Adipocyte (in vitro differentiated cells): Measurements from ENCODE around the gene DHX9.
"Not testable (repeated sequence)": the region's sequence is repeated elsewhere in the genome, so short reads cannot be mapped to it uniquely, and the experiment has no call there.

Experiments
- DNase-seq: peaks from one replicate; pipeline ENCODE4 v3.0.0-alpha.2; 2015; ENCODE audit warnings: low read depth
- H3K27me3 ChIP-seq: replicated peaks from 2 replicates; pipeline ENCODE4 v1.7.0; 2013; ENCODE audit warnings: mild to moderate bottlenecking, low read length, moderate library complexity; ENCODE audit not compliant: control insufficient read depth, insufficient read depth
- H3K36me3 ChIP-seq: 2 replicates; pipeline ENCODE4 v1.7.0; 2013; ENCODE audit warnings: low read length, mild to moderate bottlenecking, moderate library complexity; ENCODE audit not compliant: control insufficient read depth, insufficient read depth, severe bottlenecking
- H3K4me1 ChIP-seq: 2 replicates; pipeline ENCODE4 v1.7.0; 2013; ENCODE audit warnings: mild to moderate bottlenecking, low read length, moderate library complexity; ENCODE audit not compliant: control insufficient read depth, insufficient read depth
- H3K4me3 ChIP-seq: 2 replicates; pipeline ENCODE4 v1.7.0; 2013; ENCODE audit warnings: mild to moderate bottlenecking, low read length, moderate library complexity
- H3K9ac ChIP-seq: 2 replicates; pipeline ENCODE4 v1.7.0; 2013; ENCODE audit warnings: mild to moderate bottlenecking, low read length, moderate library complexity
- H3K9me3 ChIP-seq: 2 replicates; pipeline ENCODE4 v1.7.0; 2013; ENCODE audit warnings: mild to moderate bottlenecking, low read length, moderate library complexity; ENCODE audit not compliant: control insufficient read depth

The DHX9 gene

GRCh38 chr1:182890927-182891610 is 51.9 kb downstream of the DHX9 start:
- no peak for DNase-seq
- Histone ChIP-seq H3K4me3 (no peak overlapping the region), H3K4me1 (peaks cover 11% of the 10 kb centered on the region), H3K9ac (no peak overlapping the region), H3K9me3 (peaks cover 7% of the 10 kb centered on the region), H3K27me3 (no peaks in the 10 kb centered on the region), H3K36me3 (peaks cover 34% of the 10 kb centered on the region)

GRCh38 chr1:182897696-182898095 is 58.5 kb downstream of the DHX9 start:
- H3K36me3 ChIP-seq = no peaks in the 10 kb centered on the region
- H3K27me3 ChIP-seq = no peaks in the 10 kb centered on the region
- no peak overlapping the region for H3K4me3 ChIP-seq
- DNase-seq = no peak
- H3K9ac ChIP-seq = no peak overlapping the region
- peaks cover 7% of the 10 kb centered on the region for H3K9me3 ChIP-seq
- no peaks in the 10 kb centered on the region for H3K4me1 ChIP-seq

- H3K27me3 ChIP-seq, DNase-seq, H3K36me3 ChIP-seq, H3K4me3 ChIP-seq, H3K4me1 ChIP-seq, H3K9ac ChIP-seq, H3K9me3 ChIP-seq: not testable (repeated sequence)
These were observed 62.8 kb downstream of the DHX9 start for GRCh38 chr1:182901946-182902345.

GRCh38 chr1:182905321-182905720 is 66.2 kb downstream of the DHX9 start:
- Histone ChIP-seq H3K9me3 (no peaks in the 10 kb centered on the region), H3K4me1 (no peaks in the 10 kb centered on the region), H3K9ac (no peak overlapping the region), H3K27me3 (no peaks in the 10 kb centered on the region), H3K4me3 (no peak overlapping the region), H3K36me3 (no peaks in the 10 kb centered on the region)
- DNase-seq = no peak

GRCh38 chr1:182909578-182909977 is 70.4 kb downstream of the DHX9 start:
- no peak overlapping the region for H3K9ac ChIP-seq
- H3K27me3 ChIP-seq = no peaks in the 10 kb centered on the region
- no peaks in the 10 kb centered on the region for H3K36me3 ChIP-seq
- no peak for DNase-seq
- no peak overlapping the region for H3K4me3 ChIP-seq
- H3K9me3 ChIP-seq = peaks cover 5% of the 10 kb centered on the region
- H3K4me1 ChIP-seq = no peaks in the 10 kb centered on the region

GRCh38 chr1:182910143-182910542 is 71.0 kb downstream of the DHX9 start:
- Histone ChIP-seq H3K4me3 (no peak overlapping the region), H3K36me3 (no peaks in the 10 kb centered on the region), H3K9me3 (peaks cover 5% of the 10 kb centered on the region), H3K9ac (no peak overlapping the region), H3K27me3 (no peaks in the 10 kb centered on the region), H3K4me1 (no peaks in the 10 kb centered on the region)
- DNase-seq = no peak

- H3K36me3 ChIP-seq = no peaks in the 10 kb centered on the region
- H3K9me3 ChIP-seq = peaks cover 7% of the 10 kb centered on the region
- no peaks in the 10 kb centered on the region for H3K4me1 ChIP-seq
- no peak overlapping the region for H3K9ac ChIP-seq
- no peak for DNase-seq
- no peaks in the 10 kb centered on the region for H3K27me3 ChIP-seq
- H3K4me3 ChIP-seq = no peak overlapping the region
These were observed 74.3 kb downstream of the DHX9 start for GRCh38 chr1:182913401-182913800.

- no peaks in the 10 kb centered on the region for H3K27me3 ChIP-seq
These were observed 78.2 kb downstream of the DHX9 start for GRCh38 chr1:182917378-182917777.

GRCh38 chr1:182925661-182926060 is 86.5 kb downstream of the DHX9 start:
- no peaks in the 10 kb centered on the region for H3K9me3 ChIP-seq
- no peaks in the 10 kb centered on the region for H3K36me3 ChIP-seq
- no peaks in the 10 kb centered on the region for H3K4me1 ChIP-seq
- no peak for DNase-seq
- no peak overlapping the region for H3K9ac ChIP-seq
- no peaks in the 10 kb centered on the region for H3K27me3 ChIP-seq
- H3K4me3 ChIP-seq = no peak overlapping the region

More at GRCh38 chr1:182917378-182917777, 78.2 kb downstream of the DHX9 start:
- DNase-seq = no peak
- H3K9me3 ChIP-seq = peaks cover 8% of the 10 kb centered on the region
- no peak overlapping the region for H3K4me3 ChIP-seq
- no peak overlapping the region for H3K9ac ChIP-seq
- no peaks in the 10 kb centered on the region for H3K36me3 ChIP-seq
- H3K4me1 ChIP-seq = no peaks in the 10 kb centered on the region

GRCh38 chr1:182927693-182928433 is 88.7 kb downstream of the DHX9 start:
- H3K4me3 ChIP-seq = no peak overlapping the region
- H3K9ac ChIP-seq = no peak overlapping the region
- H3K4me1 ChIP-seq = no peaks in the 10 kb centered on the region
- no peak for DNase-seq
- no peaks in the 10 kb centered on the region for H3K9me3 ChIP-seq
- H3K27me3 ChIP-seq = no peaks in the 10 kb centered on the region
- H3K36me3 ChIP-seq = no peaks in the 10 kb centered on the region

GRCh38 chr1:182930985-182931384 is 91.8 kb downstream of the DHX9 start:
- no peak overlapping the region for H3K4me3 ChIP-seq
- H3K36me3 ChIP-seq = no peaks in the 10 kb centered on the region
- DNase-seq = no peak

More at GRCh38 chr1:182930985-182931384, 91.8 kb downstream of the DHX9 start:
- Histone ChIP-seq H3K9me3 (peaks cover 11% of the 10 kb centered on the region), H3K9ac (no peak overlapping the region), H3K4me1 (no peaks in the 10 kb centered on the region), H3K27me3 (no peaks in the 10 kb centered on the region)
